Activated CD8-positive, alpha-beta memory T cell treated with anti-CD3 and anti-CD28 coated beads, Interleukin-2, amount 50 U/mL, for 1 hour (primary cell): ENCODE data around the gene NIPA2.

Experiments
- DNase-seq: peaks from one replicate; pipeline ENCODE4 v3.0.0-alpha.2; 2020; ENCODE audit errors: extremely low read depth

NIPA2 gene

GRCh38 chr15:22839046-22839695 is 705 bp downstream of the NIPA2 start:
- DNase-seq = no peak

- no peak for DNase-seq
Measured at GRCh38 chr15:22844421-22845288, 6.2 kb downstream of the NIPA2 start.

- no peak for DNase-seq
Measured at GRCh38 chr15:22845289-22845900, 6.9 kb downstream of the NIPA2 start.

- no peak for DNase-seq
Measured at GRCh38 chr15:22846073-22846472, 7.6 kb downstream of the NIPA2 start.

GRCh38 chr15:22850055-22850454 is 11.6 kb downstream of the NIPA2 start:
- DNase-seq = no peak

GRCh38 chr15:22851513-22851912 is 13.0 kb downstream of the NIPA2 start:
- no peak for DNase-seq

- DNase-seq = no peak
Measured at GRCh38 chr15:22855791-22856190, 17.3 kb downstream of the NIPA2 start.

- no peak for DNase-seq
Measured at GRCh38 chr15:22856659-22857058, 18.2 kb downstream of the NIPA2 start.

GRCh38 chr15:22861161-22861560 is 22.7 kb downstream of the NIPA2 start:
- no peak for DNase-seq

GRCh38 chr15:22863356-22863755 is 24.9 kb downstream of the NIPA2 start:
- no peak for DNase-seq

- DNase-seq = no peak
Measured at GRCh38 chr15:22866079-22866478, 27.6 kb downstream of the NIPA2 start.

- DNase-seq = no peak
Measured at GRCh38 chr15:22867886-22868285, 29.4 kb downstream of the NIPA2 start.

GRCh38 chr15:22868495-22868894 is 30.0 kb downstream of the NIPA2 start:
- DNase-seq = no peak

GRCh38 chr15:22868928-22869327 is 30.5 kb downstream of the NIPA2 start:
- no peak for DNase-seq

GRCh38 chr15:22869856-22870255 is 31.4 kb downstream of the NIPA2 start:
- DNase-seq = no peak

- DNase-seq = no peak
Measured at GRCh38 chr15:22870865-22871264, 32.4 kb downstream of the NIPA2 start.

- no peak for DNase-seq
Measured at GRCh38 chr15:22871481-22872086, 33.1 kb downstream of the NIPA2 start.

- DNase-seq = no peak
Measured at GRCh38 chr15:22872936-22873701, 34.7 kb downstream of the NIPA2 start.

- no peak for DNase-seq
Measured at GRCh38 chr15:22873841-22874240, 35.4 kb downstream of the NIPA2 start.

GRCh38 chr15:22874256-22874655 is 35.8 kb downstream of the NIPA2 start:
- DNase-seq = no peak

GRCh38 chr15:22874966-22875365 is 36.5 kb downstream of the NIPA2 start:
- no peak for DNase-seq

- DNase-seq = no peak
Measured at GRCh38 chr15:22877117-22877516, 38.7 kb downstream of the NIPA2 start.
